Thoracic aorta (tissue), 2 donors: ENCODE measurements around the gene MAGIX. TPM values are rescaled to one million over a fixed set of nuclear protein-coding genes. Genes with fewer than 3 reads are reported as not detected.
"Not testable (repeated sequence)": the region's sequence is repeated elsewhere in the genome, so short reads cannot be mapped to it uniquely, and the experiment has no call there.

ENCODE experiments used
- ATAC-seq: fragments of 150-250 bp; one replicate; pipeline ENCODE4 v1.8.0; 2017; ENCODE audit warnings: low read depth; ENCODE audit not compliant: insufficient number of reproducible peaks, low FRiP score
- DNase-seq: peaks from one replicate; pipeline ENCODE4 v3.0.0-alpha.2; 2020; ENCODE audit warnings: low spot score
- H3K27ac ChIP-seq, 2 donors: fragments of 200-600 bp; sonication (generic); 1 replicate in 1 of 2; 2 replicates in 1 of 2; pipeline ENCODE4 v1.5.1; 2016; ENCODE audit warnings: mild to moderate bottlenecking in 2 of 2, moderate library complexity in 2 of 2
- H3K27me3 ChIP-seq: fragments of 200-600 bp; sonication (generic); replicated peaks from 2 replicates; pipeline ENCODE4 v1.6.0; 2016; ENCODE audit warnings: mild to moderate bottlenecking; ENCODE audit not compliant: insufficient read depth
- H3K36me3 ChIP-seq: fragments of 200-600 bp; sonication (generic); one replicate; pipeline ENCODE4 v1.5.1; 2016
- H3K4me1 ChIP-seq, 2 donors: fragments of 200-600 bp; sonication (generic); 1 replicate in 1 of 2; 2 replicates in 1 of 2; pipeline versions ENCODE4 v1.5.1 to v1.6.0; 2016; ENCODE audit warnings: low read depth in 2 of 2, mild to moderate bottlenecking in 1 of 2; ENCODE audit not compliant: control insufficient read depth in 1 of 2
- H3K4me3 ChIP-seq: fragments of 200-600 bp; sonication (generic); 2 replicates; pipeline ENCODE4 v1.5.1; 2016; ENCODE audit warnings: mild to moderate bottlenecking
- H3K9me3 ChIP-seq: fragments of 200-600 bp; sonication (generic); 2 replicates; pipeline ENCODE4 v1.5.1; 2016
- CTCF ChIP-seq: fragments of 200-600 bp; sonication (generic); IDR thresholded peaks from one replicate; pipeline ENCODE4 v1.5.1; 2019; ENCODE audit warnings: antibody characterized with exemption
- total RNA-seq, 2 donors: library from RNA; depleted of rRNA; stranded (reverse); fragments of >200 nt; gene quantifications; one replicate each; pipeline versions ENCODE4 v1.1.0 to v1.2.3, GENCODE V29; 2016

MAGIX gene
- total RNA-seq, 2 donors from 2014 or later, result 3.5 to 16.8 TPM

GRCh38 chrX:49139713-49140112, 22.8 kb upstream of the MAGIX start:
- Histone ChIP-seq H3K9me3 (no peaks in the 10 kb centered on the region), H3K27me3 (no peaks in the 10 kb centered on the region), H3K4me3 (no peak overlapping the region), H3K36me3 (no peaks in the 10 kb centered on the region), H3K27ac (no peak overlapping the region), H3K4me1 (no peaks in the 10 kb centered on the region)
- DNase-seq (no peak), ATAC-seq (no peak)
- no peak for TF ChIP-seq CTCF

DNA sequence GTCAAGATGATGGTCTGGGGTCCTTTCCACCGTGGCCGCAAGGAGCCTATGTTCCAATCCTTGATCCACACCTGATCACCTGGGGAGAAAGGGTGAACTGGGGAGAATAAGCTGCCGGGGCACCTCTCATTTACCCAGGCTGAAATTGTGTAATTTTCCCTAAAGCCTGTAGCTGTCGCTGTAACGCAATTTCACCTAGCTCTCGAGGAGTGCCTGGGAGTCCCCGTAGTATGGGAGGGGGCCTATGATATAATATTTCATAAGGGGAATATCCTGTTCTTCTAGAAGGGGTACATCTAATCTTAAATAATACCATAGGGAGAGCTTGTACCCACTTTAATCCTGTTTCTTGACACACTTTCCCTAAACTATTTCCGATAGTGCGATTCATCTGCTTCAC, 20.3 kb upstream of the MAGIX start:
- not testable (repeated sequence) for DNase-seq, H3K27me3 ChIP-seq, H3K27ac ChIP-seq, H3K9me3 ChIP-seq, H3K4me3 ChIP-seq, H3K4me1 ChIP-seq, H3K36me3 ChIP-seq, ATAC-seq
- peak; percentile 45 for TF ChIP-seq CTCF

GRCh38 chrX:49143154-49143553, 19.4 kb upstream of the MAGIX start:
- not testable (repeated sequence) for ATAC-seq, H3K4me1 ChIP-seq, H3K36me3 ChIP-seq, H3K27ac ChIP-seq, H3K9me3 ChIP-seq, H3K27me3 ChIP-seq, H3K4me3 ChIP-seq, DNase-seq

DNA sequence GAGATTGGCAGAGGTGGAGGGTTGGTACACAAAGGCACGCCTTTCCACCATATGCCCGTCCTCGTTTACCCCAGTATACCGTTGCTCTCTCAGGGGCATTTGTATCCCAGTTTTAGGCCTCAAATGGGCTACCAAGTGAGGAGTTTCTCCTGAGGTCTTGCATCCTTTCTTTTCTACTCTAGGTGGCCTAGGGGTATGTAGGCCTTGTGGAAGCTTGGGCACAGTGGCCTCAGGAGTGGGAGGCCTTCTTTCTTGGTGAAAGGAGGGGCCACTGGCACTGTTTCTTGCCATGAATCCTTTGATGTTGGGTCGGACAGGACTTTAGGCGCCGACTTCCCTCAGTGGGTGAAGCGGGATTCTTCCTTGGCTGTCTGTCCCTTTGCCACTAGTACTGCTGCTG, 15.3 kb upstream of the MAGIX start:
- no peak for ATAC-seq
- TF ChIP-seq CTCF, result no peak

GRCh38 chrX:49147936-49148335, 14.6 kb upstream of the MAGIX start:
- Histone ChIP-seq H3K36me3 (no peaks in the 10 kb centered on the region), H3K27me3 (no peaks in the 10 kb centered on the region), H3K9me3 (no peaks in the 10 kb centered on the region), H3K4me3 (no peak overlapping the region), H3K27ac (no peak overlapping the region), H3K4me1 (no peaks in the 10 kb centered on the region)
- no peak for ATAC-seq
- DNase-seq, result no peak
- TF ChIP-seq CTCF, result no peak

More for the DNA sequence above, 15.3 kb upstream of the MAGIX start:
- Histone ChIP-seq H3K4me3 (no peak overlapping the region), H3K27me3 (no peaks in the 10 kb centered on the region), H3K36me3 (no peaks in the 10 kb centered on the region), H3K4me1 (no peaks in the 10 kb centered on the region), H3K9me3 (no peaks in the 10 kb centered on the region), H3K27ac (no peak overlapping the region)
- no peak for DNase-seq

DNA sequence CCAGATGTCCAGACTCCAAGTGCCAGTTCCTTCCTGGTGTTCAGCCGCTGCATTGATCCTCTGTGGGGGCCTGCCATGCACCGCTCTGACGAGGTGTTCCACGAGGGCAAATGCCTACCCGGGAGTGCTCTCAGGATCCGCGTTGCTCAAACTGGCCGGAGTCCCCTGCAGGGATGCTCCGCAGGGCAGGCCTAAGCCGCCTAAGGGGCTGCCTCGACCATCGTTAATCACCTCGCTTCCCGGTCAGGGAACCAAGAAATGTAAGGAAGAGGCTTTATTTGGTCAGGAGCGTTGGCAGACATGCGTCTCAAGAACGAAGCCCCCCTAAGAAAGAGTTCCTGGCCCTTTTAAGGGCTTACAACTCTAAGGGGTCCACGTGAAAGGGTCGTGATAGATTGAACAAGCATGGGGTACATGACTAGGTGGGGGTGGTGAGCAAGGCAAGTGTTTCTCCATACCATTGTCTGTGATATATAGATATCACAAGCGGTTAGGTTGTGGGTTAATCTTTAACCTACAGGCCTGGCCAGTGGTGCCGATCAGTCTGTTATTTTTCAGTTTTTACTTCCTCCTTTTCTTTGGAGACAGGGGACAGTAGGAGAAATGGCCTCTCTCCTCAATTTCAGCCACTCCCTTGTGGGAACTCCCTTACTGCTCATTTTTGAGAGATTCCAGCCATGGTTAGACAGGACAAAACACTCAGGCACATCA, 14.0 kb upstream of the MAGIX start:
- ATAC-seq, H3K9me3 ChIP-seq, H3K4me3 ChIP-seq, DNase-seq, H3K27me3 ChIP-seq, H3K36me3 ChIP-seq, H3K27ac ChIP-seq, H3K4me1 ChIP-seq: not testable (repeated sequence)

DNA sequence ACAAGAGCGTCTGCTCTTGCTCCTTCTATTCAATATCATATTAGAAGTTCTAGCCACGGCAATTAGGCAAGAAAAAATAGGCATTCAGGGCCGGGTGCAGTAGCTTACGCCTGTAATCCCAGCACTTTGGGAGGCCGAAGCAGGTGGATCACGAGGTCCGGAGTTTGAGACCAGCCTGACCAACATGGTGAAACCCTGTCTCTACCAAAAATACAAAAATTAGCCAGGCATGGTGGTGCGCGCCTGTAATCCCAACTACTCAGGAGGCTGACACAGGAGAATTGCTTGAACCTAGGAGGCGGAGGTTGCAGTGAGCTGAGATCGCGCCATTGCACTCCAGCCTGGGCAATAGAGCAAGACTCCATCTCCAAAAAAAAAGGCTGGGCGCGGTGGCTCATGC, 13.3 kb upstream of the MAGIX start:
- ATAC-seq, H3K27me3 ChIP-seq, H3K9me3 ChIP-seq, H3K27ac ChIP-seq, H3K4me3 ChIP-seq, DNase-seq, H3K36me3 ChIP-seq, H3K4me1 ChIP-seq: not testable (repeated sequence)
